GM19238 (cell line): Measurements from ENCODE around the gene ISM1.
A peak's percentile ranks its signal among the peaks of the same experiment; 100 is the strongest.

Experiments
- DNase-seq: peaks from one replicate; pipeline ENCODE4 v3.0.0; 2011; ENCODE audit warnings: low spot score; ENCODE audit not compliant: insufficient read length

Gene ISM1

DNA sequence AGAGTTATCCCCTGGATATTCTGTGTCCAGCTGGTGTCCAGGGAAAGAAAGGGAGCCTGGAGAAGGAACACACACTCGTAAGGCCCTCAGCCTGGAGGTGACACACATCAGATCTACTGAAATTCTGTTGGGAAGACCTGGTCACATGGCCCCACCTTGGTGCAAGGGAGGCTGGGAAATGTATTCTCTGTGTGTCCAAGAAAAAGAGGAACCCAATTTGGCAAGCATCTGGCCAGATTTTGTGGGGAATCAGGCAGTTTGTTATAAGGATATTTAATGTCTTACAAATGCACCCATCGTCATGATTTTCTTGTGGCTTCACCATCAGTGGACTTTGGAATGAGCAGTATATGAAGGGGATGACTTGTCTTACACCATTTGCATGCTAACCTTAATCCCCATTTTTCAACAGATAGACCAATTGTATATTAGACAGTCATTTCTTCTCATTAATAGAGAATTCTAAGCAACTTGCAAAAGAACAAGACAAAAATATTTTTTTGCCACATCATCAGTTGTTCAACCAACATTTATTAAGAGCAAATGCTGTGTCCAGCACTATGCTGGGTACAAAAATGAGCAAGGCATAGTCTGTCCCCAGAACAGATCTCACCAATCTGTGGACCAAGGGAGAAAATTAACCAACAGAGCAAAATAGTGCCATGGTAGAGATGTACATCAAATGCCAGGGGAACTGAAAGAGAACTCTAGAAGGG lies 59.7 kb downstream of the ISM1 start:
- no peak for DNase-seq

DNA sequence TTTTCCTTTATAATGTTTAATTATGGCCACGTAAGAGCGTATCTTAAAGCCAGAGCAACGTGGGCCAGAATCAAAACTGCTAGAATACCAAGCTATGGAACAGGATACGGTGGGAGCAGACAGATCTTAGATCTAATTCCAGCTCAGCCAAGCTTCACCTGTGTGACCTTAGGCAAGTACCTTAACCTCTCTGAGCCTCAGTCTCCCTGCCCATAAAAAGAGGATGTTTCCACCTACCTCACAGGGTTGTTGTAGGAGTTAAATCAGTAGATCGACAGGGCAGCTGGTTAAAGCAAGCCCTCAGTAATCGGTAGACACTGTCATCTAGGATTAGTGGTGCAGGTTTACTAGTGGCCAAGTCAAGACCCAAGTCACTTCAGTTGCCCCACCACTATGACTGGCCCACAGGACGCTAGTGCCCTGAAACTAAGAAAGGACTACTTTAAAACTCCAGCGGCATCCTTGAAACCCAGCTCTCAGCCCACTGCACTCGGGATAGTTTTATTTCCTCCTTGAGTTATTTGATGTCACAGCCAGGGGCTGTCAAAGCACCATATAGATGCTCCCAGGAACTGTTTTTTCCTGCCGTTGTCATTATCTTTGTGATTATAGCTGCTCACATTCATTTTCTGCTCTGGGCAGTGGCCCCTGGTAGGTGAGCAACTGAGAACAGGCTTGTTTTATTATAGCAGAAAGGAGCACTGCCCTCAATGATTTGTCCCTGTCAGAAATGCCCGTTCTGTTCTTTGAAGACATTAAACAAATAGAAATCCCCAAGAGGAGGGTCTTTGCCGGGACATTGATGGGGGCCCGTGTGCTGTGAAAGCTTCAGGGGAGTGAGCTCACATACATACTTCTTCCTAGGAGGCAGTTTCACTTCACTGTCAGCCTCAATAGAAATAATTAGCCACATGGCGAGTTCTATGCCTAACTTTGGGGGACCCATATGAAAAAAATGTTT lies 63.1 kb downstream of the ISM1 start:
- DNase-seq: no peak

DNA sequence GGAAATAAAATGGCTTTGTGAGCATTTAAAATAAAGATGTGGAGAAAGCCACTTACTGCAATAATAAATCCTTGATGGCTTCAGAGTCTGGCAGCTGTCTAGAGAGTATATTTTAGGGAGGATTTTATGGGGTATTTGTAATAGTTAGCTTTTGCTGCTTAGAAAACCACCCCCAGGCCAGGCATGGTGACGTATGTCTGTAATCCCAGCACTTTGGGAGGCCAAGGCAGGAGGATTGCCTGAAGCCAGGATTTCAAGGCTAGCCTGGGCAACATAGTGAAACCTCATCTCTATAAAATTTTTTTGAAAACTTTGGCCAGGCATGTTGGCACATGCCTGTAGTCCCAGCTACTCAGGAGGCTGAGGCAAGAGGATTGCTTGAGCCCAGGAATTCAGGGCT lies 63.8 kb downstream of the ISM1 start:
- DNase-seq: no peak

DNA sequence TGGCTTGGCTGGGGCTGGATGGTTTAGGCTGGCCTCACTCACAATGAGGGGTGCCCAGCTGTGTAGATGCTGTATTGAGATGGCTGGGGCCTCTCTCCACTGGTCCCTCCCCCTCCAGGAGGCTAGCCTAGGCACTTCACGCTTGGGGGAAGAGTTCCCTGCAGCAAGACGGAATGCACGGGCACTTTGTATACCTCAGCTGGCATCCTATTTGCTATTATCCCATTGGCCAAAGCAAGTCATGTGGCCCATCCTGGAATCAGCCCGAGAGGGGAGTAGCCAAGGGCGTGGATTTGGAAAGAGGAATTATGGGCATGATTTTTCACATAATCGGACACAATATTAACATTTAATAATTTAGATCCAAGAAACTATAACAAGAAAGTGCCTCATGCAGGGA lies 64.3 kb downstream of the ISM1 start:
- DNase-seq: no peak

DNA sequence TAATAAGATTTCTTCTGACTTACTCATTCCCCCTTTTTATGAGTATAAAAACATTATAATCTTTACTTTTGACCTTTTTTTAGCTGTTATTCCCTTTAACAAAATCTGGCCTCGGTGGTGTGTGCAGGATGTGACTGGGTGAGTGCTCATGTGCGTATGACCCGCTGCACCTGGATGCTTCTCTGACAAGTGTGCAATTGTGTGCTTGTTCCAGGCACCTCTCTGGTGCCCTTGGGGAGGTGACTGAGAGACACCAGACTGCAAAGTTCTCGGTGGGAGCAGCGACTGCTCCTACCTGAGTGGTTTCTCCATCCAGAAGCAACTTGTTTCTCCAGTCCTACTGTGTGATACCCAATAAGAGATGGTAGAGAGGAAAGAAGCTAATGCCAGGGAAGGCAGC lies 65.0 kb downstream of the ISM1 start:
- no peak for DNase-seq

DNA sequence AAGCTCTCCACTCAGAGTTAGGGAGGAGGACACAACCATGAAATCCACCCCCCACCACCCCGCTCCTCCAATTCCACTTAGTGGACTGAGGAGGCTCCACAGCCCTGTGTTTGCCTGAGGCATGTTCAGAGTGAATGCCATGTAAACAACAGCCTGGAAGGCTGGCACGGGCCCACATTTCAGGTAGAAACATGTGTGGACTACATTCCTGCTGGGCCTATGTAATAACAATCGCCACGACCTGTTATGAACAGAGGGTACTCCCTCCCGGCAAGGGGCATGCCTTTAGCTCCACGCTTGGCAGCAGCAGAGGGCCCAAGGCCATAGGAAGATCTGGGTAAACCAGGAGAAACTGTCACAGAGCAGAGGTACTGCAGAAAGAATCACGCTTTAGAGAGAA lies 65.5 kb downstream of the ISM1 start:
- no peak for DNase-seq

DNA sequence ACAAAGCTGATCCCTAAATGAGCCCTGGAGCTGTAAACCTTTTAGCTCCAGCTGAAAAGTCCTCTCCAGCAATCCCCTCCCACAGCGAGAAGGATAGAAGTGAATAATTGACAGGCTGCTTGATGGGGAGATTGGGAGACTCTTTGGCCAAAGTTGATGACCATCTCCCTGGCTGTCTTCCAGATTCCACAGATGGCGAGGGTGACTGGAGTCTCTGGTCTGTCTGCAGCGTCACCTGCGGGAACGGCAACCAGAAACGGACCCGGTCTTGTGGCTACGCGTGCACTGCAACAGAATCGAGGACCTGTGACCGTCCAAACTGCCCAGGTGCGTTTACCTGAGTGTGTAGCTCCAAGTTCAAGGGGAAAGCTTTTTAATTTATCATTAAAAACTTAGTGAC lies 67.3 kb downstream of the ISM1 start:
- DNase-seq: no peak

DNA sequence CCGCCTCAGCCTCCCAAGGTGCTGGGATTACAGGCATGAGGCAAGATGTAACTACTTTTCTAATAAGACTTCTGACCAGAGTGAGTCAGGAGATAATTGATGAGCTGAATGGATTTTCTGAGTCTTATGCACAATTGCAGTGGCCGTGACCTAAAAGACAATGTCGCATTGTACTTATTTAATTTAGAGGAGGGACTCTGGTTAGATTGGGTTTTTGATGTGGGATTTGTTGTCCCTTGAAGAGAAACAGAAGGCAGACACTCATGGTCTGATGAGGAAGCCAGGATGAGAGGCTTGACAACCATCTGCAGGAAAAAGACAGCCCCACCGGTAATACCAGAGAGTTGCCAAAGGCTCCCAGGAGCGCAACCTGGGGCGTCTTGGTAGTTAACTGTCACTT lies 68.0 kb downstream of the ISM1 start:
- DNase-seq: no peak

DNA sequence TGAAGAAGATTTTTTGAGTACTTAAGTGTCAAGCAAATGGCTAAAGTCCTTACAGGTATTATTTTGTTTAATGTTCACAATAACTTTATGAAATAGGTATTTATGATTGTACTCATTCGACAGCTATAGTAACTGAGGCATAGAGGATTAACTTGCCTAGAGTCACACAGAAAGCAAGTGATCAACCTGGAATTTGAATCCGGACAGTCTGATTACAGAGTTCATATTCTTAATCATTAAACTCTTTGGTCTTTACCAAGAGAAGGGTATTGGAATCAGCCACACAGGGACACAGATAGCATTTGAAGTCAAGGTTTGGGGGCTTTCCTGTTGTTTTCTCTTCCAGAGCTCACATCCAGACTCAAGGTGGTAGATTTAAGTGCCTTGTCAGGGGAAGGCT lies 69.7 kb downstream of the ISM1 start:
- no peak for DNase-seq

DNA sequence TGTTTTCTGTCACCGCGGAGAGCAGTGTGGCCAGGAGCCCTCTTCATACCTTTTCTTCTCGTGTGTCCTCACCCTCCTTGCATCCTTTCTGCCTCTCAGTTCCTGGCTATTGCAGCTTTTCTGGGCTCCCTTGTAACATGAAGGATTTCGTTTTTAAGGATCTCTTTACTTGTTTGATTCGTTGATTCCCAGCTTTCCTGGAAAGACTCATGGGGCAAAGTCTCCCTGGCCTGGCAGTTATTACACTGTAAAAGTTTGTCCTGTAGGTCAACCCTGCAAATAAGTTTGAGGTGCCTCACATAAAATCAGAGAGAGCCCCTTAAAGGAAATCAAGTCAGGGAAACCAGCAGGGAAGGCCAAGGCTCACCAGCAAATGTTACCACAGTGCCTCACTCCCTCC lies 70.1 kb downstream of the ISM1 start:
- DNase-seq: no peak

DNA sequence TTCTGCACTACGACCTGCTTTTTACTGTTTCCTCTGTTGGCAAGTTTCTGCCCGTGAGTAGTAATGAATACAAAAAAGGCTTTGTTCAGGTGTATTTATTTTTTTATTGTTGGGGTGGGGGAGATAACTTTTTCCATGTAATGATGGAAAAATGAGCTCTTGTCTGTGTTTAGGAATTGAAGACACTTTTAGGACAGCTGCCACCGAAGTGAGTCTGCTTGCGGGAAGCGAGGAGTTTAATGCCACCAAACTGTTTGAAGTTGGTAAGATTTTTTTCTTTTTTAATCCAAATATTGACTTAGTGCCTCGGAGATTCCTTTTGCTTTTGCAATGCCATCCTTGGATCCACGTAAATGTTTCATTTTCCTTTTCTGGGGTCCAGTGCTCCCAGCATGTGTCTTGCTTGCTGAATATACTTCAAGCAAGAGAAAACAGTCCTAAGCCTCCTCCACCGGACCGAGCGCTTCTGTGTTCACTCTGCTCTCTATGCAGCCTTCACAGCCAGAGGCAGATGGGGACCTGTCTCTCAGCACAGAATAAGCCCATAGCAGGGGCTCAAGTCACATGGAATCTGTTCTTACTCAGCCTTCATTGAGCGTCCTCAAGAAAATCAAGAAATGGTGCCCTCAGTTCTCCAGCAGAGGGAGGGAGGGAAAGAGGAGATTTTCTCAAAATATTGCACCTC lies 71.3 kb downstream of the ISM1 start:
- DNase-seq: no peak

DNA sequence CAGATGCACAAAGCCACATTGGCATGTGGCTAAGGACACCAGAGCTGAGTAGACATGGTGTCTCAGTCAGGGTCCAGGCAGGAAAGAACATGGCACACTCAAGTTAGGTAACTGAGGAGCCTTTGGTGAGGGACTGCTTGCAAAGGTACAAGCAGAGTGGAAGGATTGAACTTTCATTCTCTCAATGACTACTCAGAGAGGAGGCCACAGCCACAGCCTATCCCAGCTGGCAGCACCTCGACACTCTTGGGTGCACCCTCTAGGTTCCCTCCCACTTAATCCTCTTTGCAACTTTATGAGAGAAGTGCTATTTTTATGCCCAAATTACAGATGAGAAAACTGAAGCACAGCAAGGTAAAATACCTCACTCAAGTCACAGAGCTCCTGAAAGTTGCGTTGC lies 73.4 kb downstream of the ISM1 start:
- DNase-seq: no peak

DNA sequence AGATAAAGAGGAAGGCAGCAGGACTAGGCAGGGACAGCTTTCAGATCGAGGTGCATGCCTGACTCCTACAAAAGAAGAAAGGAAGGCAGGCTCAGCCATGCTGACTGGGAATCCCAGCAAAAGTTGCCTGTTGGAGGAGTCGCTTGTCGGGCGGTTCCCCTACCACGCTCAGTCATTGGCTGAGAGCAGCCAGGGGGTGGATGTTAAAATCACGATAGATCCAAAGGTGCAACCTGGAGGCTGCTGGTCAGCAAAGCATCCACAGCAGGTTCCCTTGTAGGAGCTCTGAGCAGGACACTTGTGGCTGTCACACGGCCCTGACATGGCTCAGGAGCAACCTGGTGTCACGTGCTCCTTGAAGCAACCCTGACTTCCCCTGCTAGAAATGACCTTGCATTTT lies 74.6 kb downstream of the ISM1 start:
- no peak for DNase-seq

DNA sequence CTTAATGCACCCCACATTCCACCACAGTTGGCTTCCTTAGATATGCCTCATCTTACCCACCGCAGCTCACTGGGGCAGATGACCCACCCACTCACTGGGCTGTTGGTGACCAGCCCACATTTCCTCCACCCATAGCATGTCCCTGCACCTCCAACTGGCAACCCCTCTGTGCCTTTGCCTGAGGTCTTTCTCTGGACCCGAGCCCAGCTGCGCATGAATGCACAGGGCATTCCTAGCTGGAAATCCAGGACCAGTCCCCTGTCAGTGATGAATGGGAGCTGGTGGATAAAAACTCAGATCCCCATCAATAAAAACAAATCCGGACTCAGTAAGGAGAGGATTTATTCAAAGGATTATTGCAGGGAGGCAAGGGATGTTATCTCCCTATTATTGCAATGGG lies 75.0 kb downstream of the ISM1 start:
- no peak for DNase-seq

DNA sequence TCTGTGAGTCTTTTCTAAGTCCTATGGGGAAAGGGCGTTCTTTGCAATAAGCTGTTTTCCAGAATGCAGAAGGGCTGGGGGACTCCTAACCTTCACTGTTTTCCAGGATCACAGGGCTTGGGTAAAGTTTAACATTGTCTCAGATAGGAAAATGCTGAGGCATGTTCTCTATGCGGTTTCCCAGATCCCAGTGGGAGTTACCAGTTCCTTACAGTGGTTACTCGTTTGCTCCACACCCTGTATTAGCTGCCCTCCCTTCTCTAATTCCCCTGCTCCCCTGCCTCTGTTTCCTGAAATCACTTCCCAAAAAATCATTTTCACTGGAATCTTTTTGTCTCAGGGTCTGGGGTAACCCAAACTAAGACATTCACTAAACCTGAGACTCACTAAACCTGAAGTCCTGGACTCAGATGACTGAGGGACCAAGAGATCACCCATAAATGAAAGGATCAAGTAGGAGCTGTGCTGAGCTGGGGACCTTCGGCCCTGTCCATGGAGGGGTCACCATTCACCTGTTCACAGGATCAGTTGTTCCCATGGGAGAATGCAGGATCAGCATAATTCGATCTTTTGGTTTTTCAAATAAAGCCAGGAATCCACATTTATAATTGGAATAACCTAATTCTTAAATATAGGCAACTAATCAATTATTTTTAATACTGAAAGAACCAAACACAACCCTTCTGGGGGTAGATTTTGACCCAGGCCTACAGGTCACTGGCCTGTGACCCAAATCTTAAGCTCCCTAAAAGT lies 76.2 kb downstream of the ISM1 start:
- no peak for DNase-seq

DNA sequence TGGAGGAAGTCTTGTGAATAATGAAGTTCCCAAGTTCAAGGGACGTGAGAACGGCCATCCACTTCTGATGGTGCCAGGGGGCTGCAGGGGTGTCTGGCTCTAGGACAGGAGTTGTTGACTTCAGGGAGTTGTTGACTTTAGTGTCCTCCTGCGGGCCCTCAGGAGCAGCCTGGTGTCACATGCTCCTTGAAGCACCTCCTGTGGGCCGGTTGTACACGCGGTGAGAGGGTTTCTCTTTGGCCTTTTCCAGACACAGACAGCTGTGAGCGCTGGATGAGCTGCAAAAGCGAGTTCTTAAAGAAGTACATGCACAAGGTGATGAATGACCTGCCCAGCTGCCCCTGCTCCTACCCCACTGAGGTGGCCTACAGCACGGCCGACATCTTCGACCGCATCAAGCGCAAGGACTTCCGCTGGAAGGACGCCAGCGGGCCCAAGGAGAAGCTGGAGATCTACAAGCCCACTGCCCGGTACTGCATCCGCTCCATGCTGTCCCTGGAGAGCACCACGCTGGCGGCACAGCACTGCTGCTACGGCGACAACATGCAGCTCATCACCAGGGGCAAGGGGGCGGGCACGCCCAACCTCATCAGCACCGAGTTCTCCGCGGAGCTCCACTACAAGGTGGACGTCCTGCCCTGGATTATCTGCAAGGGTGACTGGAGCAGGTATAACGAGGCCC lies 77.8 kb downstream of the ISM1 start:
- DNase-seq: no peak

DNA sequence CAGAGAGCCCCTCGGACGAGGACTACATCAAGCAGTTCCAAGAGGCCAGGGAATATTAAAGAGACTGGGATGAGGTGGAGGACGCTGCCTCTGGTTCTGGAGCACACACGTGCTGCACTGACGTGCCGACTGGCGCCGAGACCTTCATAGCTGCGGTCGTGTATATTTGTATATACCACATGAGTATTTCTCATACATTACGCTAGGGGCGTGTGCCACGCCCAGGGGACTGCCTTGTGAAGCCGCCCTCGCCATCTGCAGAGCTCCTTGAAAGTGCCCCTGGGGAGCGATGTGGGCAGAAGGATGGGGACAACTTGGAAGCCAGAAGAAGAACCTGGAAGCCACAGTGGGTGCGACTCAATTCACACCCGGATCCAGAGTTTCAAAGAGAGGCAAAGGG lies 78.3 kb downstream of the ISM1 start:
- DNase-seq: no peak

DNA sequence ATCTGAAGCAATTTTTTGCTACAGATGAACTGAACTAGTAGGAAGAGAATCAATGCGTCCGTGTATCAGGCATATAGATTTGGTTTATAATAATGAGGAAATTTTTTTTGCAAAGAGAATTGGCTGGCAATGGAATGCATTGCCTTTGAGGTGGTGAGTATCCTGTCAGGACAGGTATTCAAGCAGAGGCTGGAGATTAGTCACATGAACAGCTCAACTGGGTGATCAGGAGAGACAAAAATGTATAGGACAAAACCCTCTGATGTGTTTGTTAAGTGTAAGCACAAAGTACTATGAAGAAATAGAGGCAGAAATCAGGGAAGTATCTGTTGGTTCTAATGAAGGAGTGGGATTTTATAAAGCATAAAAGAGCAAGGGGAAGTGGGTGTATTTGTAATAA lies 80.5 kb downstream of the ISM1 start:
- no peak for DNase-seq

DNA sequence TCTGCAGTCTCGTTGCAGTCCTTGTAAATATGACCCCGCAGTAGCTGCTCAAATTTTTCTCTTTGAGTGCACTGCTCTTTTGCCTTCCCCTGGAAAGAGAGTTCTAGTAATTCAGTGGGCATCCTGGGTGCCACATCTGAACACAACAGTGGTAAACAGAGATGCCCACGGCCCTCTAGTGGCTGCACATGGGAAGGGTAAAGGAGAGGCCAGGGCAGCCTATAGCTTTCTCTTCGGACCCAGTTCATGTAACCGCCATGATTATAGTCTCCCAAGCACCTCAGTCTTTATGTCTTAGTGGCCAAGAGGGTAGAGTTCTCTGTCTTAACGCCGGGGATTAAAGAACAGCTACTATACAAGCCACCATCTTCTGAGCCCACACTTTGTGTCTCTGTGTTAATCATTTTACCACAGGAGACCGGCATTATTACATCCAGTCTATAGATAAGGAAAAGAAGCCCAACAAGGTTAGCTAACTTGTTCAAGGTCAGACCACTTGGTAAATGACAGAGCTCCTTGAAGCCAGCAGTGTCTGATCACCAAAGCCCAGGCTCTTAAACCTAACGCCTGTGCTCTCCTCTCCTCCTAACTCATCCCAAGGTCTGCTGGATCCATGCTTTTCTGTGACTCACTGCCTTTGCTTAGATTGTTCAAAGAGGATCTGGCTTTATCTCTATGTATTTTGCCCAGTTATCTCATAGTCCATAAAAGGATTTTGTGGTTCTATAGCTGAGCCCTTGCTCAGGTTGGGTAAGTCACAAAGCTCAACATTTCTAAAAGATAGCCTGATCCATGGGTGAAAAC lies 81.8 kb downstream of the ISM1 start:
- peak; percentile 26 for DNase-seq

DNA sequence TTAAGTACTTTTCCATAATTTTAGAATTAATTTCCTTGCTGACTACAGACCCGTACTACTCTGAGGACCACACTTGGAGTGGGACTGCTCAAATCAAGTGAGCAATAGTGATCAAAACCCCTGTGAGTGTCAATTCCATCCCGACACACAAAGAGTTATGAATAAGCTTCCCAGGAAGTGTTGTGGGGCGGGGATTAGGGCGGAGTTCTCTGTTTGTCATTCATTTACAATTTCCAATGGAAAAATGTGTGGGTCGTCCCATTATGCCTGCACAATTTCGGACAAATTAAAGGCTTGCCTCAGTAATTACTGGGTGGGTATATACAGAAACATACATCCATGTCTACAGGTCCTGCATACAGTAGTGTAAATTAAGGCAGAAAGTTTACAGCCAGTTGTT lies 84.2 kb downstream of the ISM1 start:
- no peak for DNase-seq
